Measurements from ENCODE around the gene FSTL3. TPM values are rescaled to one million over a fixed set of nuclear protein-coding genes. Genes with fewer than 3 reads are reported as not detected.

Gene FSTL3
- total and polyA plus RNA-seq, 2 of the 8 experiments (the other 6 are each of a cell fraction or from before 2014, with no cell fraction given) = 8.1 to 11.8 TPM

DNA sequence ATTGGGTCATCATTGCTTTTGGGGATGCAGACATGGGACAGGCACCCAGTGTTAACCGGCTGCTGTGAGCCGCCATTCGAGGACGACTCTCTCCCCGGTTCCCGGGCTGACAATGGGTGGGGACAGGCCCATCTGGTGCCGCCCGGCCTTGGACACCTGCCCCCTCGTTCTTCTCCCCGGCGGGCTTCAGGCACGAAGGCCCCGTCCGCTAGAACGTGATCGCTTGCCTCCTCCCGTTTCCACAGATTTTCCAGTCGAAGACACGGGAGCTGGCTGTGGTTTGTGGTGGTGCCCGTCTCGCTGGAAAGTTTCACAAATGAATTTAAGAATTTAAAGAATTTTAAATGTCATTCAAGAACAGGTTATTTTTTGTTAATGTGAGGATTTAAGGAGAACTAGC, 34.6 kb downstream of the FSTL3 start:
- H3K79me1 ChIP-seq (ENCODE audit: low read depth, low read length) = no peaks in the 10 kb centered on the region; the same call in 1 of the 2 replicates
- H3K4me2 ChIP-seq (ENCODE audit: insufficient read depth in 1 of 2, low read depth in 2 of 2, low read length in 2 of 2) = no peak overlapping the region
- H2BK15ac ChIP-seq (ENCODE audit: low read length) = no peak overlapping the region
- H2BK20ac ChIP-seq (ENCODE audit: low read length) = no peak overlapping the region
- H3K27ac ChIP-seq (ENCODE audit: low read depth, low read length) = no peak overlapping the region
- H3K56ac ChIP-seq (replicated peaks; ENCODE audit: insufficient read length, low read depth, low read length) = no peak overlapping the region
- no peak overlapping the region for H3K23ac ChIP-seq (ENCODE audit: insufficient read length)
- no peak overlapping the region for H2BK120ac ChIP-seq (replicated peaks; ENCODE audit: low read depth, low read length)
- FAIRE-seq (no peak), DNase-seq (ENCODE audit: low read depth in 1 of 2, low spot score in 2 of 2) (no peak)
- ChIA-PET CTCF (ENCODE audit: partially characterized antibody) (interaction anchor here (0.9 to 1.5 kb wide), 7 partner anchors 13 to 45 kb away, joined by 3 to 6 read pairs (median 3); no protein-coding TSS in a partner anchor), POLR2A (ENCODE audit: partially characterized antibody) (no interaction called here)
- WGBS, 2 experiments (ENCODE audit: extremely low coverage in 1 of 2, insufficient coverage in 1 of 2, insufficient read length in 1 of 2, insufficient replicate concordance in 2 of 2, low coverage in 1 of 2, low lambda C conversion rate in 2 of 2, missing lambda C conversion rate in 1 of 2) = 86% methylated on average over 21 of the region's 21 CpGs; no CpG with 5 or more reads in 1 of the 2 experiments
- peaks cover 0 to 5% of the 10 kb centered on the region in 2 experiments for H4K20me1 ChIP-seq (replicated peaks in 1 of 2; ENCODE audit: control insufficient read depth in 1 of 2, insufficient read depth in 2 of 2, low read length in 2 of 2)
- no peak overlapping the region for H3K14ac ChIP-seq (ENCODE audit: insufficient read length)
- no peak overlapping the region for H3K4me3 ChIP-seq (ENCODE audit: extremely low read depth in 1 of 4, insufficient read depth in 2 of 4, low read depth in 3 of 4, low read length in 4 of 4)
- no peak overlapping the region for H2AFZ ChIP-seq (ENCODE audit: low read length)
- H4K8ac ChIP-seq (ENCODE audit: extremely low read depth, insufficient read depth, low read length) = no peak overlapping the region
- H3K79me2 ChIP-seq (ENCODE audit: control insufficient read depth in 1 of 2, insufficient read depth in 2 of 2, low read length in 2 of 2) = no peaks in the 10 kb centered on the region
- no peak overlapping the region for H3K4ac ChIP-seq (replicated peaks; ENCODE audit: insufficient read length, low read depth, low read length)
- H3K9me3 ChIP-seq (ENCODE audit: insufficient read depth in 2 of 2, low read depth in 1 of 2, low read length in 1 of 2) = peaks cover 4 to 6% of the 10 kb centered on the region in 2 experiments; a peak in 2 of 4 replicates
- no peaks in the 10 kb centered on the region for H3K36me3 ChIP-seq (ENCODE audit: control insufficient read depth in 2 of 4, insufficient read depth in 4 of 4, low read length in 3 of 4)
- no peak overlapping the region for H2BK5ac ChIP-seq (ENCODE audit: low read depth, low read length)
- H3K4me1 ChIP-seq (replicated peaks in 1 of 4; ENCODE audit: control insufficient read depth in 3 of 4, insufficient read depth in 4 of 4, low read length in 3 of 4) = peaks cover 1 to 10% (median 4%) of the 10 kb centered on the region in 4 experiments
- H3K23me2 ChIP-seq (ENCODE audit: low read depth, low read length) = peaks cover 2% of the 10 kb centered on the region; the same call in 1 of the 2 replicates
- H3K18ac ChIP-seq (ENCODE audit: extremely low read depth, low read length) = no peak overlapping the region
- no peak overlapping the region for H2AK5ac ChIP-seq (ENCODE audit: low read depth, low read length)
- peaks cover 0 to 2% (median 0%) of the 10 kb centered on the region in 4 experiments; a peak in 2 of 7 replicates for H3K27me3 ChIP-seq (replicated peaks in 1 of 4; ENCODE audit: control insufficient read depth in 3 of 4, extremely low read depth in 1 of 4, insufficient read depth in 3 of 4, low read length in 3 of 4)
- H3K9ac ChIP-seq (replicated peaks in 1 of 4; ENCODE audit: extremely low read depth in 1 of 4, low read depth in 3 of 4, low read length in 3 of 4) = no peak overlapping the region
- H4K91ac ChIP-seq (replicated peaks; ENCODE audit: insufficient read length, low read length) = no peak overlapping the region
- H2BK12ac ChIP-seq (ENCODE audit: low read depth, low read length) = no peak overlapping the region
- H4K5ac ChIP-seq (ENCODE audit: insufficient read length, low read depth, low read length) = no peak overlapping the region
- TF ChIP-seq BRCA1 (IDR thresholded peaks at IDR 0.05; ENCODE audit: low read depth, low read length) (no peak), EZH2 (IDR thresholded peaks at IDR 0.05; ENCODE audit: low read depth, low read length, severe bottlenecking) (no peak), SUZ12 (IDR thresholded peaks at IDR 0.05; ENCODE audit: low read length) (no peak), KDM4A (IDR thresholded peaks at IDR 0.05; ENCODE audit: low read depth, low read length, severe bottlenecking) (no peak), HDAC6 (IDR thresholded peaks at IDR 0.05; ENCODE audit: low read depth, low read length) (no peak), RAD21 (IDR thresholded peaks at IDR 0.05 in 1 of 2, conservative IDR thresholded peaks at IDR 0.05 in 1 of 2; ENCODE audit: low read depth in 2 of 2, low read length in 2 of 2) (no peak), POLR2AphosphoS5 (IDR thresholded peaks at IDR 0.05; ENCODE audit: low read depth, low read length) (no peak), TEAD4 (IDR thresholded peaks at IDR 0.05; ENCODE audit: low read depth, low read length) (no peak), CTBP2 (IDR thresholded peaks at IDR 0.05; ENCODE audit: borderline replicate concordance, insufficient read depth, insufficient read length, low read length) (no peak), RFX5 (IDR thresholded peaks at IDR 0.05; ENCODE audit: borderline replicate concordance, low read depth, low read length) (no peak), BCL11A (IDR thresholded peaks at IDR 0.05; ENCODE audit: low read depth in 2 of 2, low read length in 2 of 2) (no peak), CREB1 (IDR thresholded peaks at IDR 0.05) (no peak)
